ENCODE measurements around the gene DNHD1.

The DNHD1 gene

DNA sequence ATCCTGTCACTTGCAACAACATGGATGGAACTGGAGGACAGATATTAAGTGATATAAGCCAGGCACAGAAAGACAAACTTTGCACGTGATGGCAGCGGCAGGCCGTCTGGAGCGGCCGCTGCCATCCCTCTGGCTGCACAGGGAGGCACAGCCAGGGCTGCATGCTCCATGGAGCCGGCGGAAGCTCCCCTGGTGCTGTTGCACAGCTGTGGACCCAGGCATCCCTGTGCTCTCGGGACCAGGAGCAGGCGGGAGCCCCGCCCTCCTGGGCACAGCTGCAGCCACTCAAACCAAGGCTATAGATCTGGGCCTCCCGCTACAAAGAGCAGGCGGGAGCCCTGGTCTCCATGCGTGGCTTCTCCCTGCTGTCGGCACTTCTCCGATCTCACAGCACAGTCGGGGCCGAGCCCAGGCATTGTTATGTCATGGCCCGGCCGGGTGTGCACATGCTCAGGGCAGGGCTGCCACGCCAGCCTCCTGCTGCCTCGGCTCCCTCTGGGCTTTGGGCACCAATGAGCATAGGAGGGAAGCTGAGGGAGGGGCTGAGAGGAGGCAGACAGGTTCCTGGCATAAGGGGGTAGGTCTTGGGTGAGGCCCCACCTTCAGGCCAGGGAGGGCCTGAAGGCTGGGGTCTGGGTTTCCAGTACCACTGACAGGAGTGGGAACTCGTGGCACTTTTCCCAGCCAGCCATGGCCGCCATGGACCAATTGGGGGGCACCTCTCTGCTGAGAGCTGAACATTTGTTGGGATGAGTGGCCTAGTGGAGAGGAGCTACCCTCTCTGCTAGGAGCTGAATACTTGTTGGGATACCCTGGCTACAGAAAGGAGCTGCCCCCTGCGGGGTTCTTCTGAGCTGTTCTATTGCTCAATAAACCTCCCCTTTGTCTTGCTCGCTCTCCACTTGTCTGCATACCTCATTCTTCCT lies 89.6 kb downstream of the DNHD1 start:
- in situ Hi-C loops (cut with MboI; ENCODE audit: low sequenced_read_pairs), result no loop called here

DNA sequence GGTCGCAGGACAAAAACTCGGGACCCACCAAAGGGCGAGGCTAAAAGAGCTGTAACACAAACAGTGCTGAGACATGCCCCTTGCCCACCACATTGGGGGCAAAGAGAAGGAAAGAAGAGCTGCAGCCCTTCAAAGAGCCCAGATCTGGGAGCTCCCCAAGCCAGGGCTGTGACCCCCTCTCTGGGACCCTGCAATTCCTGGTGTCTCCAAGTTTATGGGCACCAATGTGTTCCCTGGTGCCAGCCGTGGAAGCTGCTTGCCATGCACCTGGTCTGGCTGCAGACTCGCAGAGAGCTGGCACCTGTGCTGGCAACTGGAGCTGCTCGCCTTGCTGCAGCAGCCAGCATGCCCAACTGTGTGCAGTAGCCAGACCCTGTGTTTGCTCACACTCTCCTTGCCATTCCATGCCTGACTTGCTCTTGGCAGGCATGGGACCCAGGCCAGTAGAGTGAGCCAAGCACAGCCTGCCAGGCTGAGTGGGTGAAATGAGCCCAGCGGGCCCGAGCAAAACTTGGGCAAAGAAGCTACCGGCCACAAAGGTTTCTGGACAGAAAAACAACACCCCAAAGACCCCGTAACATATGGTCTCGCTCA lies 90.4 kb downstream of the DNHD1 start:
- in situ Hi-C loops (cut with MboI; ENCODE audit: low sequenced_read_pairs), result no loop called here

DNA sequence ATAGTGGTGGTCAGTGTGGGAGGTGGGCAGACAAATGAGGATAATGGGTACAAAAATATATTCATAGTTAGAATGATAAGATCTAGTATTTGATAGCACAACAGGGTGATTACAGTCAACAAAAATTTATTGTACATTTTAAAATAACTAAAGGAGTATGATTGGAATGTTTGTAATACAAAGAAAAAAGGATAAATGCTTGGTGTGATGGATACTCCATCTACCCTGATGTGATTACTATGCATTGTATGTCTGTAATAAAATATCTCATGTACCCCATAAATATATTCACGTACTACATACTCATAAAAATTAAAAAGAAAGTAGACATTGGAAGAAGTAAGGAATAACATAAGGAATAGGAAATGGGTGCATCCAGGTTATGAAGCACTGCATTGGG lies 90.9 kb downstream of the DNHD1 start:
- in situ Hi-C loops (cut with MboI; ENCODE audit: low sequenced_read_pairs), result no loop called here

DNA sequence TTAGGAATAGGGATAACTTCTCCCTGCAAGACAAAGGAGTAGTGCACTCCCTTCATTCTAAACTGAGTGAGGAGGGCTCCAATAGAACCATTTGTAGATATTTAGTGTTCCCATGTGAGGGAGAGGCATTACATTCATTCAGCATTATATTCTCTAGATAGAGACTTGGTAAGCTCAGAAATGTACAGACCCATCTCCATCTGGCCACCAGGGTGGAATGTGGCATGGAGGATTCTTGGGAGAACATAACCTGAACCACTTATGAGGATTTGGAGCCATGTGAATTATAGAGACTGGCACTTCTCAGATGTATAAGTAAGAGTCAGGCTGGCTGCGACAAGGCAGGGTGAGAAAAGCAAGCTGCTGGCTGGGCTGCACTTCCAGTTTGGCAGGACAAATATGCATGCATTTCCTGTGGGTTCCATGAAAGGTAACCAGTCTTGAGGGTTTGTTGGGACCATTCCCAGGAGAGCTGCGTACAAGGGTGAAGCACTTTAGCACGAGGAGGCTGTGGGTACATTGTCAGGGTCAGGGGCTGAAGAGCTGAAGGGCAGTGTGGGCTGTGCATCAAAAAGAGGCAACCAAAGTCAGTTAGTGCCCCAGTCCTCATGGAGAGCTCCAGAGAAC lies 97.2 kb downstream of the DNHD1 start:
- in situ Hi-C loops (cut with MboI; ENCODE audit: low sequenced_read_pairs), result no loop called here

- in situ Hi-C loops (cut with MboI; ENCODE audit: low sequenced_read_pairs), result no loop called here
Measured at GRCh38 chr11:6596239-6596877, 99.3 kb downstream of the DNHD1 start.

GRCh38 chr11:6598555-6598954 lies 101.5 kb downstream of the DNHD1 start:
- in situ Hi-C loops (cut with MboI; ENCODE audit: low sequenced_read_pairs), result no loop called here

DNA sequence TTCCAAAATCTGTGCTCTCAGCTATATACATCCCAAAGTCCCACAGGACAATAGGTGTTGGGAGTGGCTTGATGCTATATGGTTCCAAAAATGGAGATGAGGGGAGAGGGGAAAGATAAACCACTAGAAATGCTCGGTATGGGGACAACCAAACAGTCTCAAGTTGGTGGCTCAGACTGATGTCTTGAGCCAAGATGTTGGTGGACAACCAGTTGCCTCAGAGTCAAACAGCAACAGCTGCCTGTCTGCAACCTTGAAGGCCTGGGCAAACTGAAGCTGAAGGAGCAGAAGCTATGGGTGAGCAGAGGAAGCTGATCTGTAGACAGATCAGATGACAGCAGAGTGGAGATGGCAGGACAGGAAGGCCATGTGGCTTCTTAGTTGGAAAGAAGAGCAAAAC lies 102.4 kb downstream of the DNHD1 start:
- in situ Hi-C loops (cut with MboI; ENCODE audit: low sequenced_read_pairs), result no loop called here

DNA sequence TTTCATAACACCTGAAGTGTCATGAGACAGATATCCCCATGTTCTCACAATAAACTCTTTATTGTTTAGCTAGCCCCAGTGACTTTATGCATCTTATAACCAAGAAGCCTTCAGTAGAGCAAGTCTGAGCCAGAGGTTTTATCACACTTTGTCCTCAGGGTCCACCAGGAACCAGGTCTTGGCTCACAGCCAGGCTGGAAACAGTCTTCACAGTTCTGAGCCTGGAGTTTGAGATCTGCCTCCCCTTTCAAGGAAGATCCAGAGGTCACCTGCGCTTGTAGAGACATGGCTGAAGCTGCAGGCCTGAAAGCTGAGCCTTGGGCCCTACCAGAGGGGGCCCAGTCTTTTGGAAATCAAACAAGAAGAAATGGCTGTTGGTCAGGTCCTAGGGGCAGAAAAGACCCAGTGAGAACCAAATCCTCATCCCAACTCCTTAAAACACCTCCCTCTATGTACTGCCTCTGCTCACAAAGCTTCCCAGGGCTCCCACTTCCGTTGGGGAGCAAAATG lies 102.9 kb downstream of the DNHD1 start:
- in situ Hi-C loops (cut with MboI; ENCODE audit: low sequenced_read_pairs), result loop anchor here (10.0 kb wide), 1 partner anchor 75 kb away; no protein-coding TSS in a partner anchor

GRCh38 chr11:6601041-6601461 lies 104.0 kb downstream of the DNHD1 start:
- in situ Hi-C loops (cut with MboI; ENCODE audit: low sequenced_read_pairs), result loop anchor here (10.0 kb wide), 1 partner anchor 74 kb away; no protein-coding TSS in a partner anchor

- in situ Hi-C loops (cut with MboI; ENCODE audit: low sequenced_read_pairs), result loop anchor here (10.0 kb wide), 1 partner anchor 72 kb away; no protein-coding TSS in a partner anchor
Measured at GRCh38 chr11:6602096-6602940, 105.2 kb downstream of the DNHD1 start.

DNA sequence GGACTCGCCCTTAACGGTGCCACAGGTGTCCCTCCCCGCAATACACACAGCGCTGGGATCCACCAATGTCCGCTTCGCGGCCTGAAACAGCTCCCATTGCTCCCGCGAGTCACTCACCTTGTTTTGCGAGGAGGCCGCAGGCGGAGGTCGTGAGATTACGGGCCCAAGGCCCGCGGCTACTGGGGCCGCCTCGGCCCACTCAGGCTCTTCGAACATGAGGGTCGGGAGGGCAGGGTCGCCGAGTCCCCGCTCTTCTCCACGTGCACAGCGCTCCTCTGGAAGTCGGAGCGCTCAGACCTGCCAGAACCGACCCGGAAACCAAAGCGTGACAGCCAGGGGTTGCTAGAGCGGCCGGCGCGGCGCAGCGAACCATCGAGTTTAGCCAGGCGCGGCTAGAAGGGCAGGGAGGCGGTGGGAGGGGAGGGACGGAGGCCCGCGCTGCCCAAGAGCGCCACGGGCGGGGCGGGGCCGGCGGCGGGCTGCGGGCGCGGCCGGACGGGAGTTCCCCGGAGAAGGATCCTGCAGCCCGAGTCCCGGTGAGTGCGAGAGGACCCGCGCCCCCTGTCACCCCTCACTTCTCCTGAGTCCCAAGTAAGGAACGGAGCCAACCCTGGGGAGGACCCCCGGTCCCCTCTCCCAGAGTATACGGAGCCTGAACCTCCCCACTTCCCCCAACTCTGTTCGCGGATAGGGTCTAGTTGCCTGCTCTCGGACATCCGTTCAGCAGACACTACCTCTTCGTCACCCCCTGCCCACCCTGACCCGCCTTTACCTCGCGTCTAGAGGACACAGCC lies 106.4 kb downstream of the DNHD1 start, which contains the start of the genes ILK and RRP8:
Gene ILK (plus strand): TSS at position 488 of the 794 bp plus-strand sequence. CDS start 498 bp downstream, outside the sequence.
Gene RRP8 (minus strand): TSS at position 330 of the 794 bp plus-strand sequence. CDS start 114 bp downstream, at position 216.
- in situ Hi-C loops (cut with MboI; ENCODE audit: low sequenced_read_pairs), result loop anchor here (10.0 kb wide), 1 partner anchor 71 kb away; no protein-coding TSS in a partner anchor

GRCh38 chr11:6604081-6604626 lies 107.1 kb downstream of the DNHD1 start:
- in situ Hi-C loops (cut with MboI; ENCODE audit: low sequenced_read_pairs), result loop anchor here (10.0 kb wide), 1 partner anchor 71 kb away; no protein-coding TSS in a partner anchor

DNA sequence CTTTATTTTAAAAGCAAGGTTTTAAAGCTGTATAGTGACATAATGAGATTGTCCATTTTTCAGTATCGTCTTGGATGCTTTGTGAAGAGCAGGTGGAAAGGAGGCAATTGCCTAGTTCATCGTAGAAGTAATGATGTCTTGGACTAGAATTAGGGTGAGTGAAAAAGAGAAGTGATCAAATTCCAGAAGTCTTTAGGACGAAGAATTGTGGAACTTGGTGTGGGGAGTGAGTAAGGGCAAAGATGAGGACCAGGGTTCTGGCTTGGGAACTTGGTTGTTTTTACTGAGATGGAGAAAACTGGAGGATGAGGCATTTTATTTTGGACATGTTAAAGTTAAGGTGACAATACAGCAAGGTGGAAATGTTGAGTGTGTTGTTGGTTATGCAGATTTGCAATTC lies 107.7 kb downstream of the DNHD1 start:
- in situ Hi-C loops (cut with MboI; ENCODE audit: low sequenced_read_pairs), result loop anchor here (10.0 kb wide), 1 partner anchor 70 kb away; no protein-coding TSS in a partner anchor

DNA sequence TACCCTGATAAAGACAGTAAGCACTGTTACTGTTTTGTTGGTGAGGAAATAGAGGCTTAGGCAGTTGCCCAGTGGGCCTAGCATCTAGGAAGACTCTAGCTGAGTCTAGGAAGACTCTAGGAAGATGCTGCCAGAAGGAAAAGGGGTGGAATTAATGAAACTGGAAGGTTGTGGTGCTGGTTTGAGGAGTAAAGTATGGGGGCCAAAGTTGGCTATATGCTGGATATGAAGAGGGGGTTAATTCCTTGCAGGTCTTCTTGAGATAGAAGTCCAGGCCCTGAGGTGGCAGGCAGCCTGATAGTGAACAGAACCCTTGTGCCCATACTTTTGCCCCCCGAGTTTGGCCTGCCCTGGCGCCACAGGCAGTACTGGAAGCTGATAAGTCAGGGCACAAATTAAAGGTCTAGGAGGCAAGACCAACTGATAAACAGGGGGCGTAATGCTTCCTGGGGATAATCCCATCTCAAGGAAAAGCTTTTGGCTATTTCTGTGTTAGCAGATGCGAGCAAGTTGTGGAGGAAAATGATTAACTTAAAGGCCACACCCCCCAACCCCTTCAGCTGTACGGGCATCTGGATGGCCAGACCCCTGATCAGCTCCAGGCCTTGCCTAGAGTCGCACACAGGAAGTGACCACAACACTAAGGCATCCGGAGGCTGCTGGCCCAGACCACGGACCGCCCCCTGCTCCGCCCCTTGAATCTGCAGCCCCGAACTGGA lies 109.5 kb downstream of the DNHD1 start:
- in situ Hi-C loops (cut with MboI; ENCODE audit: low sequenced_read_pairs), result loop anchor here (10.0 kb wide), 1 partner anchor 68 kb away; no protein-coding TSS in a partner anchor

GRCh38 chr11:6607190-6607795 lies 110.2 kb downstream of the DNHD1 start:
- in situ Hi-C loops (cut with MboI; ENCODE audit: low sequenced_read_pairs), result loop anchor here (10.0 kb wide), 1 partner anchor 68 kb away; no protein-coding TSS in a partner anchor

DNA sequence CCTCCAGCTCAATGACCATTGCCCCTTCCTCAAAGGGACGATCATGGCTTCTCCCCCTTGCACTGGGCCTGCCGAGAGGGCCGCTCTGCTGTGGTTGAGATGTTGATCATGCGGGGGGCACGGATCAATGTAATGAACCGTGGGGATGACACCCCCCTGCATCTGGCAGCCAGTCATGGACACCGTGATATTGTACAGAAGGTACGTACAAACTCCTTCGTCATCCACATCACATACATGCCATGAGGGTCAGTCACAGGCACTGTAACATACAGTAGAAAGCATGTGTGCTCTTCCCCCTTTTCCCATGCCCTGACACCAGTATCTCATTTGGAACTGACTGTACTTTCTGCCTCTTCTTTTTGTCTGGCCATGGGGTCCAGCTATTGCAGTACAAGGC lies 110.9 kb downstream of the DNHD1 start:
- in situ Hi-C loops (cut with MboI; ENCODE audit: low sequenced_read_pairs), result loop anchor here (10.0 kb wide), 1 partner anchor 67 kb away; no protein-coding TSS in a partner anchor
